H1 (cell line): Measurements from ENCODE around the gene SND1. TPM values are rescaled to one million over a fixed set of nuclear protein-coding genes. Genes with fewer than 3 reads are reported as not detected.

Source experiments
- CTCF ChIA-PET: fragments of 300-600 bp; sonication (Branson Sonifier 250); formaldehyde crosslinking; loops from one replicate; lab custom pipeline; 2021; ENCODE audit not compliant: partially characterized antibody; lab: Charles Lee
- POLR2A ChIA-PET: fragments of 300-600 bp; sonication (Branson Sonifier 250); formaldehyde crosslinking; loops from one replicate; lab custom pipeline; 2021; ENCODE audit warnings: inconsistent platforms; ENCODE audit not compliant: partially characterized antibody; lab: Charles Lee
- DNase-seq, 2 experiments: peaks; one replicate each; pipeline versions ENCODE4 v3.0.0 to v3.0.0-alpha.2; 2010 to 2022; ENCODE audit warnings: low spot score in 2 of 2, low read depth in 1 of 2, mixed read lengths in 1 of 2
- FAIRE-seq: peaks from 2 replicates; lab custom pipeline; 2011; peaks lifted over from hg19 to GRCh38; lab: Jason Lieb, UNC
- H2AFZ ChIP-seq: 2 replicates; pipeline ENCODE4 v1.8.1; 2012; ENCODE audit warnings: low read length, inconsistent platforms
- H2AK5ac ChIP-seq: 2 replicates; pipeline ENCODE4 v1.6.1; 2013; ENCODE audit warnings: low read depth, low read length
- H2BK120ac ChIP-seq: replicated peaks from 2 replicates; pipeline ENCODE3; 2013; ENCODE audit warnings: low read depth, low read length, inconsistent platforms
- H2BK12ac ChIP-seq: 2 replicates; pipeline ENCODE4 v1.6.1; 2013; ENCODE audit warnings: low read depth, low read length
- H2BK15ac ChIP-seq: 2 replicates; pipeline ENCODE4 v1.6.1; 2013; ENCODE audit warnings: low read length
- H2BK20ac ChIP-seq: 2 replicates; pipeline ENCODE4 v1.6.1; 2013; ENCODE audit warnings: low read length
- H2BK5ac ChIP-seq: 2 replicates; pipeline ENCODE4 v1.6.1; 2013; ENCODE audit warnings: low read depth, low read length
- H3K14ac ChIP-seq: 2 replicates; pipeline ENCODE4 v1.6.1; 2013; ENCODE audit warnings: inconsistent platforms; ENCODE audit not compliant: insufficient read length
- H3K18ac ChIP-seq: 2 replicates; pipeline ENCODE4 v1.6.1; 2013; ENCODE audit warnings: low read length; ENCODE audit errors: extremely low read depth
- H3K23ac ChIP-seq: 2 replicates; pipeline ENCODE4 v1.6.1; 2013; ENCODE audit warnings: inconsistent platforms; ENCODE audit not compliant: insufficient read length
- H3K23me2 ChIP-seq: 2 replicates; pipeline ENCODE4 v1.6.1; 2013; ENCODE audit warnings: low read depth, low read length
- H3K27ac ChIP-seq: 2 replicates; pipeline ENCODE4 v1.6.1; 2011; ENCODE audit warnings: low read depth, low read length, inconsistent platforms
- H3K27me3 ChIP-seq, 4 experiments: replicated peaks in 1 of 4; 1 replicate in 1 of 4; 2 replicates in 3 of 4; pipeline versions ENCODE4 v1.6.1 to v1.8.1; 2011 to 2013; ENCODE audit warnings: low read length in 3 of 4, mild to moderate bottlenecking in 3 of 4, inconsistent platforms in 2 of 4, mixed read lengths in 2 of 4, moderate library complexity in 1 of 4; ENCODE audit not compliant: control insufficient read depth in 3 of 4, insufficient read depth in 3 of 4; ENCODE audit errors: extremely low read depth in 1 of 4
- H3K36me3 ChIP-seq, 4 experiments: 2 replicates each; pipeline versions ENCODE4 v1.6.1 to v1.8.1; 2011 to 2013; ENCODE audit warnings: mild to moderate bottlenecking in 4 of 4, low read length in 3 of 4, moderate library complexity in 2 of 4, control low read depth in 1 of 4, inconsistent platforms in 1 of 4; ENCODE audit not compliant: insufficient read depth in 4 of 4, control insufficient read depth in 2 of 4
- H3K4ac ChIP-seq: replicated peaks from 2 replicates; pipeline ENCODE3; 2013; ENCODE audit warnings: low read length, low read depth, mixed read lengths, inconsistent platforms; ENCODE audit not compliant: insufficient read length
- H3K4me1 ChIP-seq, 4 experiments: replicated peaks in 1 of 4; 1 replicate in 1 of 4; 2 replicates in 3 of 4; pipeline versions ENCODE4 v1.6.1 to v1.8.1; 2011 to 2013; ENCODE audit warnings: low read length in 3 of 4, inconsistent platforms in 2 of 4, mixed read lengths in 1 of 4; ENCODE audit not compliant: insufficient read depth in 4 of 4, control insufficient read depth in 3 of 4
- H3K4me2 ChIP-seq, 2 experiments: 2 replicates each; pipeline versions ENCODE4 v1.6.1 to v1.8.1; 2011 to 2013; ENCODE audit warnings: low read depth in 2 of 2, low read length in 2 of 2, control low read depth in 1 of 2, inconsistent platforms in 1 of 2, mild to moderate bottlenecking in 1 of 2; ENCODE audit not compliant: insufficient read depth in 1 of 2
- H3K4me3 ChIP-seq, 4 experiments: fragments of 200-600, 300-600 bp in 1 of 4; sonication (generic), shearing (Covaris generic), sonication (Bioruptor Twin) in 1 of 4; 2 replicates each; pipeline versions ENCODE4 v1.5.1 to v1.8.1; 2011 to 2016; ENCODE audit warnings: low read length in 4 of 4, low read depth in 3 of 4, control low read depth in 2 of 4, inconsistent platforms in 2 of 4, mild to moderate bottlenecking in 2 of 4, mixed read lengths in 1 of 4, moderate library complexity in 1 of 4; ENCODE audit not compliant: insufficient read depth in 2 of 4; ENCODE audit errors: extremely low read depth in 1 of 4
- H3K56ac ChIP-seq: replicated peaks from 2 replicates; pipeline ENCODE3; 2013; ENCODE audit warnings: low read depth, mild to moderate bottlenecking, mixed read lengths, low read length, inconsistent platforms; ENCODE audit not compliant: insufficient read length
- H3K79me1 ChIP-seq: 2 replicates; pipeline ENCODE4 v1.6.1; 2013; ENCODE audit warnings: low read depth, low read length, control low read depth
- H3K79me2 ChIP-seq, 2 experiments: 2 replicates each; pipeline versions ENCODE4 v1.6.1 to v1.8.1; 2012 to 2013; ENCODE audit warnings: low read length in 2 of 2, mild to moderate bottlenecking in 2 of 2, inconsistent platforms in 1 of 2; ENCODE audit not compliant: insufficient read depth in 2 of 2, control insufficient read depth in 1 of 2
- H3K9ac ChIP-seq, 4 experiments: replicated peaks in 1 of 4; 1 replicate in 1 of 4; 2 replicates in 3 of 4; pipeline versions ENCODE4 v1.6.1 to v1.8.1; 2011 to 2013; ENCODE audit warnings: low read depth in 3 of 4, low read length in 3 of 4, control low read depth in 2 of 4, mild to moderate bottlenecking in 2 of 4, moderate library complexity in 2 of 4, inconsistent platforms in 1 of 4; ENCODE audit errors: extremely low read depth in 1 of 4
- H3K9me3 ChIP-seq, 2 experiments: 2 replicates each; pipeline versions ENCODE4 v1.6.1 to v1.8.1; 2012 to 2013; ENCODE audit warnings: mild to moderate bottlenecking in 2 of 2, moderate library complexity in 2 of 2, control low read depth in 1 of 2, inconsistent platforms in 1 of 2, low read depth in 1 of 2, low read length in 1 of 2, mixed read lengths in 1 of 2; ENCODE audit not compliant: insufficient read depth in 2 of 2
- H4K20me1 ChIP-seq, 2 experiments: replicated peaks in 1 of 2; 2 replicates each; pipeline versions ENCODE3 to v1.8.1; 2011 to 2013; ENCODE audit warnings: inconsistent platforms in 2 of 2, low read length in 2 of 2, mild to moderate bottlenecking in 1 of 2; ENCODE audit not compliant: insufficient read depth in 2 of 2, control insufficient read depth in 1 of 2
- H4K5ac ChIP-seq: 2 replicates; pipeline ENCODE4 v1.6.1; 2013; ENCODE audit warnings: low read length, low read depth, mixed read lengths, inconsistent platforms; ENCODE audit not compliant: insufficient read length
- H4K8ac ChIP-seq: 2 replicates; pipeline ENCODE4 v1.8.0; 2013; ENCODE audit warnings: mild to moderate bottlenecking, moderate library complexity, low read length, inconsistent platforms; ENCODE audit not compliant: insufficient read depth; ENCODE audit errors: extremely low read depth
- H4K91ac ChIP-seq: replicated peaks from 2 replicates; pipeline ENCODE3; 2013; ENCODE audit warnings: low read length, mixed read lengths, inconsistent platforms; ENCODE audit not compliant: insufficient read length
- BRCA1 ChIP-seq: IDR thresholded peaks from 2 replicates; pipeline ENCODE4 v1.6.1; 2012; ENCODE audit warnings: low read depth, low read length, improper control_type of control experiment
- EGR1 ChIP-seq: IDR thresholded peaks from 2 replicates; pipeline ENCODE4 v1.6.1; 2011; ENCODE audit warnings: low read depth, low read length, borderline replicate concordance
- KDM1A ChIP-seq: fragments of 200-600, 300-600 bp; sonication (generic); IDR thresholded peaks from 2 replicates; pipeline ENCODE4 v1.7.1; 2016; ENCODE audit warnings: mild to moderate bottlenecking, low read length, borderline replicate concordance
- RAD21 ChIP-seq, 2 experiments: IDR thresholded peaks in 1 of 2; conservative IDR thresholded peaks in 1 of 2; 2 replicates each; pipeline ENCODE4 v1.6.1; 2011; ENCODE audit warnings: low read depth in 2 of 2, low read length in 2 of 2, improper control_type of control experiment in 1 of 2, inconsistent platforms in 1 of 2, mild to moderate bottlenecking in 1 of 2, moderate library complexity in 1 of 2
- RNF2 ChIP-seq: fragments of 200-900, 300-1000 bp; sonication (generic); IDR thresholded peaks from 2 replicates; pipeline ENCODE4 v1.7.1; 2016; ENCODE audit warnings: borderline replicate concordance, low read depth, mild to moderate bottlenecking, antibody characterized with exemption, low read length; ENCODE audit not compliant: poor library complexity, severe bottlenecking; ENCODE audit errors: missing control alignments
- TBP ChIP-seq: IDR thresholded peaks from 2 replicates; pipeline ENCODE4 v1.6.1; 2011; ENCODE audit warnings: low read depth, low read length, improper control_type of control experiment
- polyA plus RNA-seq, 7 experiments: library from polyadenylated mRNA; depleted of rRNA in 3 of 7; stranded (reverse) in 5 of 7; unstranded in 2 of 7; fragments of >200 nt in 5 of 7; fragments of 200-250 nt in 2 of 7; gene quantifications; 1 replicate in 5 of 7; 2 replicates in 1 of 7; 4 replicates in 1 of 7; pipeline versions ENCODE4 v1.2.1 to v1.2.3, GENCODE V29; 2011 to 2013; ENCODE audit warnings: missing spikeins in 2 of 7, mixed read lengths in 2 of 7
- total RNA-seq: library from RNA; stranded (reverse); fragmentation: NEBNext Ultra II Directional; extraction: Animal tissue kit (Norgen Biotek cat#: 25700); gene quantifications from 2 replicates; pipeline ENCODE4 v1.2.1, GENCODE V29; 2021

Gene SND1
- total and polyA plus RNA-seq, 2 of the 8 experiments (the other 6 are each of a cell fraction or from before 2014, with no cell fraction given): 122 to 290 TPM

- Histone ChIP-seq H3K23ac (no peak overlapping the region), H3K23me2 (peaks cover 8% of the 10 kb centered on the region), H2BK120ac (no peak overlapping the region), H2BK5ac (no peak overlapping the region), H3K79me2 (no peaks in the 10 kb centered on the region), H3K56ac (no peak overlapping the region), H4K20me1 (no peaks in the 10 kb centered on the region), H3K9me3 (no peaks in the 10 kb centered on the region), H2AFZ (no peak overlapping the region), H4K91ac (no peak overlapping the region), H3K9ac (no peak overlapping the region), H3K36me3 (no peaks in the 10 kb centered on the region), H3K27ac (no peak overlapping the region), H4K5ac (no peak overlapping the region), H3K14ac (no peak overlapping the region), H2BK20ac (no peak overlapping the region), H3K79me1 (no peaks in the 10 kb centered on the region), H3K4me1 (peaks cover 0 to 13% (median 4%) of the 10 kb centered on the region in 4 experiments; a peak in 4 of 7 replicates), H3K18ac (no peak overlapping the region), H4K8ac (no peak overlapping the region), H2AK5ac (no peak overlapping the region), H2BK12ac (no peak overlapping the region), H3K4ac (no peak overlapping the region), H3K4me3 (no peak overlapping the region), H3K4me2 (no peak overlapping the region), H2BK15ac (no peak overlapping the region), H3K27me3 (peaks cover 0 to 4% (median under 1%) of the 10 kb centered on the region in 4 experiments; a peak in 3 of 7 replicates)
- CTCF ChIA-PET: interaction anchor here (0.7 kb wide), 2 partner anchors 34 to 36 kb away, joined by 3 read pairs; no protein-coding TSS in a partner anchor
- no peak for DNase-seq
- no peak for FAIRE-seq
- POLR2A ChIA-PET: interaction anchor here (0.9 kb wide), 1 partner anchor 402 kb away, joined by 3 read pairs; no protein-coding TSS in a partner anchor
- TF ChIP-seq RNF2: no peak
- no peak for TF ChIP-seq BRCA1
- no peak for TF ChIP-seq RAD21 (IDR thresholded peaks at IDR 0.05 in 1 of 2, conservative IDR thresholded peaks at IDR 0.05 in 1 of 2; ENCODE audit: low read depth in 2 of 2, low read length in 2 of 2)
- no peak for TF ChIP-seq KDM1A
- no peak for TF ChIP-seq EGR1
- TF ChIP-seq TBP: no peak
Measured at GRCh38 chr7:127625331-127625730, 26.7 kb upstream of the SND1 start.
